ENCODE data around the gene ACOT11.

Gene ACOT11

DNA sequence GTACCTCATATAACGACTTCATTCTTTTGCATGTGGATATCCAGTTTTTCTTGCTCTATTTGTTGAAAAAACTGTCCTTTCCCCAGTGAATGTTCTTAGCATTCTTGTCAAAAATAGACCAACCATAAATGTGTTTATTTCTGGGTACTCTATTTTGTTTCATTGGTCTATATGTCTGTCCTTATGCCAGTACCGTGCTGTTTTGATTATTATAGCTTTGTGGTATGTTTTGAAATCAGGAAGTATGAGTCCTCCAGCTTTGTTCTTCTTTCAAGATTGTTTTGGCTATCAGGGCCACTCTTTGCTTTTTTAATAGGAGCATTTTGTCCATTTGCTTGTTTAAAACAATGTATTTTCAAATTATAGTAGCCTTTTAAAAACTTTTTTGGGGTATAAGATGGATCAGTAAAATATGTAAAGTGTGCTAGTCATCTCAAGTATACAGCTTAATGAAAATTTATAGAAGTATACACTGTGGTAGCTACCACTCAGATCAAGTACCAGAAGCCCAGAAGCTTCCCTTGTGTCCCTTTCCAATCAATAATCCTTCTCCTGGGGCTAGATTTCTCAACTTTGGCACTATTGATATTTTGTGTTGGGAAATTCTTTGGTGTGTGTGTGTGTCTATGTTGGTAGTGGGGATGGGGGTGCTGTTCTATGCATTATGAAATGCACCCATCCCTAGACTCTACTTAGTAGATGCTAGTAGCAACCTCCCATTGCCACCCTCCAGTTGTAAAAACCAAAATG lies 110.3 kb downstream of the ACOT11 start:
- DNase-seq (ENCODE audit: low read depth, low spot score): no peak

More for the DNA sequence above, 110.3 kb downstream of the ACOT11 start:
- no peak overlapping the region for H3K4me3 ChIP-seq (ENCODE audit: low read length)
